Activated T-cell treated with anti-CD3 and anti-CD28 coated beads for 1 hour (primary cell): Measurements from ENCODE around the gene DUSP6.

Experiments
- DNase-seq: peaks from one replicate; pipeline ENCODE4 v3.0.0-alpha.2; 2020; ENCODE audit warnings: low read depth

DUSP6 gene

GRCh38 chr12:89328151-89329030, 23.9 kb downstream of the DUSP6 start:
- DNase-seq: no peak

- no peak for DNase-seq
Observed at GRCh38 chr12:89327486-89328094, 24.7 kb downstream of the DUSP6 start.

- DNase-seq: no peak
Observed at GRCh38 chr12:89326239-89327040, 25.9 kb downstream of the DUSP6 start.

GRCh38 chr12:89325495-89325894, 26.8 kb downstream of the DUSP6 start:
- no peak for DNase-seq

GRCh38 chr12:89324437-89324836, 27.9 kb downstream of the DUSP6 start:
- DNase-seq: no peak

- no peak for DNase-seq
Observed at GRCh38 chr12:89323568-89324218, 28.6 kb downstream of the DUSP6 start.

GRCh38 chr12:89320735-89321134, 31.6 kb downstream of the DUSP6 start:
- no peak for DNase-seq

- no peak for DNase-seq
Observed at GRCh38 chr12:89319606-89320005, 32.7 kb downstream of the DUSP6 start.

- DNase-seq: no peak
Observed at GRCh38 chr12:89319122-89319521, 33.2 kb downstream of the DUSP6 start.

GRCh38 chr12:89316705-89317139, 35.6 kb downstream of the DUSP6 start:
- no peak for DNase-seq

- DNase-seq: no peak
Observed at GRCh38 chr12:89314060-89314761, 38.1 kb downstream of the DUSP6 start.

GRCh38 chr12:89311703-89312293, 40.5 kb downstream of the DUSP6 start:
- DNase-seq: no peak

GRCh38 chr12:89309815-89310214, 42.5 kb downstream of the DUSP6 start:
- DNase-seq: no peak

- DNase-seq: no peak
Observed at GRCh38 chr12:89309440-89309802, 42.9 kb downstream of the DUSP6 start.

GRCh38 chr12:89307474-89308253, 44.6 kb downstream of the DUSP6 start:
- no peak for DNase-seq

GRCh38 chr12:89306827-89307473, 45.4 kb downstream of the DUSP6 start:
- DNase-seq: no peak

- DNase-seq: no peak
Observed at GRCh38 chr12:89305373-89305772, 46.9 kb downstream of the DUSP6 start.

- DNase-seq: no peak
Observed at GRCh38 chr12:89299931-89300330, 52.4 kb downstream of the DUSP6 start.

GRCh38 chr12:89299417-89299816, 52.9 kb downstream of the DUSP6 start:
- DNase-seq: no peak
